ENCODE data around the gene CLASRP.
A peak's percentile ranks its signal among the peaks of the same experiment; 100 is the strongest.

The CLASRP gene

GRCh38 chr19:45063851-45064801 is 25.3 kb downstream of the CLASRP start:
- DNase-seq: no peak

- DNase-seq: no peak
Observed at GRCh38 chr19:45066921-45067661, 28.2 kb downstream of the CLASRP start.

GRCh38 chr19:45068041-45068440 is 29.2 kb downstream of the CLASRP start:
- DNase-seq: no peak

- DNase-seq: no peak
Observed at GRCh38 chr19:45069056-45069455, 30.2 kb downstream of the CLASRP start.

GRCh38 chr19:45070214-45070613 is 31.4 kb downstream of the CLASRP start:
- no peak for DNase-seq

GRCh38 chr19:45070861-45071544 is 32.2 kb downstream of the CLASRP start:
- DNase-seq: no peak

- no peak for DNase-seq
Observed at GRCh38 chr19:45071545-45071938, 32.7 kb downstream of the CLASRP start.

- DNase-seq: no peak
Observed at GRCh38 chr19:45071969-45072790, 33.3 kb downstream of the CLASRP start.

GRCh38 chr19:45074744-45075300 is 36.0 kb downstream of the CLASRP start:
- DNase-seq: no peak

GRCh38 chr19:45075301-45076028 is 36.6 kb downstream of the CLASRP start:
- no peak for DNase-seq

- DNase-seq: peak; percentile 77
Observed at GRCh38 chr19:45076029-45076850, 37.4 kb downstream of the CLASRP start, which contains the start of gene ZNF296. TSS of gene ZNF296 (minus strand) at chr19:45076478. CDS start at chr19:45076373, 105 bp downstream.

- DNase-seq: no peak
Observed at GRCh38 chr19:45076851-45077730, 38.2 kb downstream of the CLASRP start.

- DNase-seq: no peak
Observed at GRCh38 chr19:45078390-45079062, 39.7 kb downstream of the CLASRP start.

GRCh38 chr19:45079063-45079910 is 40.4 kb downstream of the CLASRP start, which contains the start of gene GEMIN7:
TSS of gene GEMIN7 (plus strand) at chr19:45079260. CDS start at chr19:45090115, 10,855 bp downstream.
- DNase-seq: peak; percentile 73

- no peak for DNase-seq
Observed at GRCh38 chr19:45079911-45080370, 41.1 kb downstream of the CLASRP start.

GRCh38 chr19:45082170-45082569 is 43.3 kb downstream of the CLASRP start:
- DNase-seq: no peak

GRCh38 chr19:45086480-45086879 is 47.6 kb downstream of the CLASRP start:
- DNase-seq: no peak
